ENCODE data around the gene UNC5A.

Gene UNC5A

GRCh38 chr5:176821441-176821840 lies 11.1 kb downstream of the UNC5A start:
- DNase-seq (ENCODE audit: low spot score) = no peak

- DNase-seq (ENCODE audit: low spot score) = no peak
Observed at GRCh38 chr5:176822041-176822792, 11.9 kb downstream of the UNC5A start.

DNA sequence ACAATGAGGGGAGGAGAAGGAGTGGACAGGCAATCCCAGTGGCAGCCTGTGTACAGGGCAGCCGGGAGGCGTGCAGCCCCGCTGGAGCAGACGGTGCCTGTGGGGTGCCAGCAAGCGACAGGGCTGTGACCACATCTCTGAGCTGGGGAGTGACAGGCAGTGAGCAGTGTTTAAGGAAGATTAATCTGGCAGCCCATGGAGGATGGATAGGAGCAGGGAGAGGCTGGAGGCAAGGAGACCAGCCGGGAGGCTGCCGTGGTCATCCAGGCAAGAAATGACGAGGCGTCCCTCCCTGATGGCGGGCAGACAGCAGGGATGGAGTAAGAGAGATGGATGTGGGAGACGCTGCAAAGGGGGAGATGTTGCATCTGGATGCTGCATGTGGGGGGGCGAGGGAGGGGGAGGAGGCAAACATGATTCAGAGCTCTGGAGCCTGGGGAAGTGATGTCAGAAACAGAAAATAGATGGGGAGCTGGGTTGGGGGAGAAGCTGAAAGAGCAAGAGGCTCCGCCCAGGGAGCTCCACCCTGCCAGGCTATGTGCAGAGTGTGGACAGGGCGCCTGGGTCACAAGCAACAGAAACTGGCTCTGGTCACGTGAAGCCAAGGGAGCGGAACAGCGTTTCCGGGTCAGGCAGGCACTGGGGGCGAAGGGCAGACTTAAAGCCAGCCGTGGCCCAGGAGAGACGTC lies 12.6 kb downstream of the UNC5A start:
- DNase-seq (ENCODE audit: low spot score) = no peak

DNA sequence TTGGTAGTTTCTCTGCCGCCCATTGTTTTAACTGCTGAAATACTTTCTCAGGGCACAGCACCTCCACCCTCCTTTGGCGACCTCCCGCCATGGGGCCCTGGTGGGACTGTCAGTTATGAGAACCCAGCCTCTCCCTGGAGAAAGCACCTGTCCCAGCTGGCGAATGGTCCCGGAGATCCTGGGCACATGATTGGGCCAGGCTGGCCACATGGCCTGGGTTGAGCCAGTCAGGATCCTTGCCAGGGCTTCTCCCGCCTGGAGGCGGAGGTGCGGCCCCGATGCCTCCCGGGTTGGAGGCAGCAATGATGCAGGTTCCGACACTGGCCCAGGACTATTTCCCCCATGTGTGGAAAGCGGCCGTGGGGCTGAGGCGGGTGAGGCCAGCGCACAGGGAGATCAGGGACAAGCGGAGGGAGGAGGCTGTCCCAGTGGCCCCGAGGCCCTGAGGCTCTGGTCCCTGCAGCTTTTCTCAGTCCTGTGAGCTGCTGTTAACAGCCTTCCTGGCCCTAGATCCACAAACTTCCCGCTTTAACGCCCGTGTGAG lies 13.6 kb downstream of the UNC5A start:
- no peak for DNase-seq (ENCODE audit: low spot score)

GRCh38 chr5:176824604-176825003 lies 14.2 kb downstream of the UNC5A start:
- no peak for DNase-seq (ENCODE audit: low spot score)

DNA sequence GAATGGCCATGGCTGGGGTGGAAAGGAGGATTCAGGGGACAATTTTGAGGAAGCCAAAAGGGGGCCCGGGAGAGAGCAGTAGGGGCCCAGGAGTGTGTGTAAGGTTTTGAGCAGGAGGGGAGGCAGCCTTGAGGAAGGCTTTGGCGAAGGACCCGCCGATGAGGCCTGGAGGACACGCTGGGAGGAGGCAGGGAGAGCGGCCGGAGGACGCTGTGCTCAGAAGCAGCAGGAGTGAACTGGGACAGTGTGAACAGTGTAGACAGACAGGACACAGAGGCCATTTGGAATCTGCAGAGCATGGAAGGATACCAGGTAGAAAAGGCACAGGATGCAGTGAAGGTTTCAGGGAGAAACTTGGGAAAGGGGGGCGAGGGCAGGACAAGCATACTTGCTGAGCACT lies 14.9 kb downstream of the UNC5A start:
- no peak for DNase-seq (ENCODE audit: low spot score)

- DNase-seq (ENCODE audit: low spot score) = no peak
Observed at GRCh38 chr5:176825957-176826356, 15.6 kb downstream of the UNC5A start.

DNA sequence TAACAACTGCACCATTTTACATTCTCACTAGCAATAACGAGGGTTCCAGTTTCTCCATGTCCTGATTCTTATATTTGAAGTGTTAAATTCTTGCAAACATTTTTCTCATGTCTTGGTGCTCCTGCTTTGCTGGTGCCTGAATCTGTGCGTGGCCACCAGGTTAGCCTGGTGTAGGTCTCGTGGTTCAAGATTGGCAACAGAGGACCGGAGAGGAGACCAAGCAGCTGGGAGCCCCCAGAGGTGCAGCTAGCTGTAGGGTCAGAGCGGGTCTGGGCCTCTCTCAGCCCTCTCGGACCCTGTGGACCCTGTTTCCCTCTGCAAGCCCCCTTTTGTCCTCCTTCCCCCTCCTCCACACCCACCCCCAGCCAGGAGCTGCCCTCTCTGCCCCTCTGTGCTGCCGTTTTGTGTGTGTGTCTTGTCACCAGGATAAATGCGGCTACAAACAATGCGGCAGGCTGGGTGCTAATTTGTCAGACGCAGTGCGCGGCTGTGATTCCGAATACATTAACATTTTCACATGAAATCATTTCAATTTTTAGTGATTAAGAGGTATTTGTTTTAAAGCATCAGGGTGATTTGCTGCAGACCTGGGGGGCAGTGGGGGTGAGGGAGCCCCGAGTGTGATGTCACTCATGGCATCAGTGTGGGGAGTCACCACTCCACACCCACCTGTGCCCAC lies 17.5 kb downstream of the UNC5A start:
- DNase-seq (ENCODE audit: low spot score) = no peak

GRCh38 chr5:176829320-176829719 lies 19.0 kb downstream of the UNC5A start:
- DNase-seq (ENCODE audit: low spot score) = no peak

- DNase-seq (ENCODE audit: low spot score) = no peak
Observed at GRCh38 chr5:176830422-176830994, 20.1 kb downstream of the UNC5A start.

- DNase-seq (ENCODE audit: low spot score) = no peak
Observed at GRCh38 chr5:176830995-176831423, 20.6 kb downstream of the UNC5A start.

GRCh38 chr5:176831425-176831824 lies 21.1 kb downstream of the UNC5A start:
- DNase-seq (ENCODE audit: low spot score) = no peak

DNA sequence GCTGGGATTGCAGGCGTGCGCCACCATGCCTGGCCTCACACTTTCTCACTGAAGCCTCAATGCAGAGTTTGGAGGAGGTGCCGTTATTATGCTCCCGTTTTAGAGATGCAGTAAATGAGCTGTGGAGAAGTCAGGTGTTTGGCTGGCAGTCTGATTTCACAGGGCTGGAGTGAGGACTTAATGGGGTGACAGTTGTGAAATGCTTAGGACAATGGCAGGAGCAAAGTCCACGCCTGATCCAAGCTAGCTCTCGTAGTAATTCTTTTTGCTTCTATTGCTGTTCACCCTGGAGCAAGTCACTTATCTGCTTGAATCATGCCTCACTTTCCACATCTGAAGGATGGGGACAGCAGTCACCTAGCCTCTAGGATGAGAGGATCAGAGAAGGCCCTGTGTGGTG lies 21.8 kb downstream of the UNC5A start:
- DNase-seq (ENCODE audit: low spot score) = no peak

- DNase-seq (ENCODE audit: low spot score) = no peak
Observed at GRCh38 chr5:176833286-176833685, 22.9 kb downstream of the UNC5A start.

DNA sequence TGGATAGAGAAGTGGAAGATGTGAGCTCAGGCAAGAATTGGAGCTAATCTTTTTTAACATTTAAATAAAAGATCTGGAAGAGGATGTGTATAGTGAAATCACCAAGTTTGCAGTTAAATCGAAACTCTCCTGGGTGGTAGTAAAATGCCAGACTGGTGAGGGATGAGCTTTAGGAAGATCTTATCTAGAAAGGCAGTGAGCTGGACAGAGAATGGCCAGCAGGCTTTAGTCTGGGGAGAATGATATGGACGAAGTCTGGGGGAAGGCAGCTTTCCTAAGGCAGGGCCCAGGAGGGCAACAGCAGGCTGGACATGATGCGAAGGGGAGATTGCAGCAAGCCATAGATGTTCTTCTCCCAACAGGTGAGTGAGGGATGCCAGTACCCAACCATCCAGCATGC lies 25.6 kb downstream of the UNC5A start:
- no peak for DNase-seq (ENCODE audit: low spot score)

DNA sequence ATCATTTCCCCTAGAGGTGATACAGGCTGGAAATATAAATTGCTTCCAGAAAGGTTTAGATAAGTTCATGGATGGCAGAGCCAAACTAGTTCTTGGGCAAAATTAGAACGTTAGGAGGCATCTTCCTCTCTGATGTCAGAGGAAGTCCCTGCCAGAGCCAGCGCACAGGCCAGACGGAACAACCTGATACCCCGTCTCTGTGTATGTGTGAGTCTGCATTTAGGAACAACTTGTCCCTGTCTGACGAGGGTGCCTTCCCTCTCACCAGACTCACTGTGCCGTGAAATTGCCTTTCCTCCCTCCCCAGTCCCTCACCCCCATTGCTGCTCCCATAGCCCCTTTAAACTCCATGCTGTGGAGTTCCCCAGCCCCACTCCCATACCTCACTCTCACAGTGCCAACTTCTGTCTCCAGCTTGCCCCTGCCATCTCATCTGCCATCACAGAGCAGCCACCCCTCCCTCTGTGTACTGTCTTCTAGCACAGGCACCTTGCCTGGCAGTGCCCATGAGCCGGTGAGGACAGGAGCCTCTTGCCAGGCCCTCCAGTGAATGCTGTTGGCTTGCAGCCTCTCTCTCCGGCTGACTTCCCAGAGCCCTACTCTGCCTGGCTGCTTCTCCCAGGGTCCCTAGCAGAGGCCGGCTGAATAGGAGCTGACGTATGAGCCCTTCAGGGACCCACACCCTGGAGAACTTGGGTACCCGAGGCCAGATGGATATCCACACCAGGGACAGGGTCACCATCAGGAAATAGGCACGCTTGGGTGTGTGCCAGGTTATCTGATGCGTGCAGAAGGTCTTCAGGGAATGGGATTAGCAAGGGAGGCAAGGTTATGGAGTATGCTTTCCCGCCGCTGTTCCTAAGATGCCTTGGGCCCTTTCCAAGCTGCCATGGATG lies 26.7 kb downstream of the UNC5A start:
- no peak for DNase-seq (ENCODE audit: low spot score)

DNA sequence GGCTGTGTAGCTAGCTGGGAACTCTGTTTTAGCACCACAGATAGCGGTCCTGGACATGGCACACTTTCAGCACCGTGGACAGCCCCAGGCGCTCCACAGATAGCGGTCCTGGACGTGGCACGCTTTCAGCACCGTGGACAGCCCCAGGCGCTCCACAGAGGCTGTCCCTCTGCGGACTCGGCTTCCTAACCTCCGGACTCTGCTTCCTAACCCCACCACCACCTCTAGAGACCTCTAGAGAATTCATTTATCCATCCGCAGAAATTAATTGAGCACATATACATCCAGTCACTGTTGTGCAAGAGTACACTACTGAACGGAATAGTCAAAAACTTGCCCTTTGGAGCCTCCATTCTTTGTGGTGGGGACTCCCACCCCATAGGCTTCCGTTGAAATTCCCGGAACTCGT lies 27.4 kb downstream of the UNC5A start:
- DNase-seq (ENCODE audit: low spot score) = peak; percentile 67

- no peak for DNase-seq (ENCODE audit: low spot score)
Observed at GRCh38 chr5:176843673-176844072, 33.3 kb downstream of the UNC5A start.

- DNase-seq (ENCODE audit: low spot score) = no peak
Observed at GRCh38 chr5:176844281-176844680, 33.9 kb downstream of the UNC5A start.

- no peak for DNase-seq (ENCODE audit: low spot score)
Observed at GRCh38 chr5:176844706-176845391, 34.5 kb downstream of the UNC5A start.

- no peak for DNase-seq (ENCODE audit: low spot score)
Observed at GRCh38 chr5:176845392-176845713, 35.0 kb downstream of the UNC5A start.
